Esophagus muscularis mucosa (tissue), 4 donors: ENCODE results near the gene VAPA.

Experiments used
- EP300 ChIP-seq: sonication (generic); formaldehyde crosslinking; IDR thresholded peaks from one replicate; pipeline ENCODE4 v1.6.1; 2017; ENCODE audit warnings: antibody characterized with exemption
- POLR2A ChIP-seq: fragments of 450-650 bp; IDR thresholded peaks from one replicate; pipeline ENCODE4 v1.6.1; 2017; ENCODE audit warnings: antibody characterized with exemption, moderate library complexity, mild to moderate bottlenecking, low read depth
- POLR2AphosphoS5 ChIP-seq, 2 donors: sonication (generic); formaldehyde crosslinking; IDR thresholded peaks; one replicate each; pipeline ENCODE4 v1.6.1; 2017; ENCODE audit warnings: antibody characterized with exemption in 2 of 2
- TF ChIP-seq, protein P1 (sequence below), 3 experiments: fragments of 200-600 bp in 2 of 3; fragments of 450-650 bp in 1 of 3; sonication (generic) in 2 of 3; IDR thresholded peaks; one replicate each; pipeline ENCODE4 v1.5.1; 2017 to 2019; ENCODE audit warnings: antibody characterized with exemption in 3 of 3, mild to moderate bottlenecking in 2 of 3, moderate library complexity in 1 of 3

DNA sequence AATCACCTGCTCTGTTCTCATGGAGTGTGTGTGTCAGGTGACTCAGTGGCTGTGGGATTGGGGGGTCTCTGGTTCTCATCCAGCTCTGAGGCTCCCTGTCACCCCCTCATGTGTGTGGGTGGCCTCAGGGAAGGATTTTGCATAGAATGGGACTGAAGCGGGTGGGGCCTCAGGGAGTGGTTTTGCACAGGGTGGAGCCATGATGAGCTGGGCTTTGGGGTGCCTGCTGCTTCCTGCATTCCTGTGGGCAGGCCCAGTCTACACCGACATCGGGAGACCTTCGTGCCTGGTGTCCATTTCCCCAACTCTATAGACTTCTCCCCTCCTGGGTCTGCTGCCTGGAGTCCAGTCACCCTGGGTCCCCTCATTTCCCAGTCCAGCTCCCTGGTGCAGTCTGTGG is 59.7 kb downstream of the VAPA start:
- TF ChIP-seq, protein P1, sequence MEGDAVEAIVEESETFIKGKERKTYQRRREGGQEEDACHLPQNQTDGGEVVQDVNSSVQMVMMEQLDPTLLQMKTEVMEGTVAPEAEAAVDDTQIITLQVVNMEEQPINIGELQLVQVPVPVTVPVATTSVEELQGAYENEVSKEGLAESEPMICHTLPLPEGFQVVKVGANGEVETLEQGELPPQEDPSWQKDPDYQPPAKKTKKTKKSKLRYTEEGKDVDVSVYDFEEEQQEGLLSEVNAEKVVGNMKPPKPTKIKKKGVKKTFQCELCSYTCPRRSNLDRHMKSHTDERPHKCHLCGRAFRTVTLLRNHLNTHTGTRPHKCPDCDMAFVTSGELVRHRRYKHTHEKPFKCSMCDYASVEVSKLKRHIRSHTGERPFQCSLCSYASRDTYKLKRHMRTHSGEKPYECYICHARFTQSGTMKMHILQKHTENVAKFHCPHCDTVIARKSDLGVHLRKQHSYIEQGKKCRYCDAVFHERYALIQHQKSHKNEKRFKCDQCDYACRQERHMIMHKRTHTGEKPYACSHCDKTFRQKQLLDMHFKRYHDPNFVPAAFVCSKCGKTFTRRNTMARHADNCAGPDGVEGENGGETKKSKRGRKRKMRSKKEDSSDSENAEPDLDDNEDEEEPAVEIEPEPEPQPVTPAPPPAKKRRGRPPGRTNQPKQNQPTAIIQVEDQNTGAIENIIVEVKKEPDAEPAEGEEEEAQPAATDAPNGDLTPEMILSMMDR (IDR thresholded peaks at IDR 0.05) = no peak
- TF ChIP-seq POLR2A = no peak
- no peak for TF ChIP-seq EP300
- no peak for TF ChIP-seq POLR2AphosphoS5 (IDR thresholded peaks at IDR 0.05)
